ENCODE results near the gene PHF11.
"Not testable (repeated sequence)": the region's sequence is repeated elsewhere in the genome, so short reads cannot be mapped to it uniquely, and the experiment has no call there.

PHF11 gene

DNA sequence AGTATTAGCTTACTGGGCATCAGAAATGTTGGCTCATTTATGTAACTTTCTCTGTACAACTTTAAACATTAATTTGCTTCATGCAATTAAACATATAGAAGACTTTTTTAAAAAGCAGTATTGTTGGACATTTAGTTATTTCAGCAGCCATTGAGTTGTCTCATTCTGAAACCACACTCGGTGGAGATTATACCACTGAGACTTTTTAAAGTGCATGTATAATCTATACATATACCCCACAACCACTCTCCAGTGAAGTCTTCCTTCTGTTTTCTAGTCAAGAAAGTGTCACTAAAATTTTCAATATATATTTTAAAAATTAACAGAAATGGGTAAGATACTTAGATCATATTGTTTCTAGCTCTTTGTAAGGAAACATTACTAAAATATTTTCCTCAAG, 36.2 kb upstream of the PHF11 start:
- Histone ChIP-seq H3K9me3 (ENCODE audit: control insufficient read depth, insufficient read depth, low read depth, low read length) (peaks cover 24% of the 10 kb centered on the region), H3K4me3 (ENCODE audit: low read depth, low read length) (no peak overlapping the region), H3K4me1 (ENCODE audit: control insufficient read depth, insufficient read depth, low read length) (no peaks in the 10 kb centered on the region), H3K27me3 (ENCODE audit: control insufficient read depth, insufficient read depth, low read length) (no peaks in the 10 kb centered on the region), H3K36me3 (ENCODE audit: control insufficient read depth, insufficient read depth, low read length) (peaks cover 35% of the 10 kb centered on the region), H3K9ac (ENCODE audit: low read length) (no peak overlapping the region), H3K27ac (ENCODE audit: low read depth, low read length) (no peak overlapping the region)

DNA sequence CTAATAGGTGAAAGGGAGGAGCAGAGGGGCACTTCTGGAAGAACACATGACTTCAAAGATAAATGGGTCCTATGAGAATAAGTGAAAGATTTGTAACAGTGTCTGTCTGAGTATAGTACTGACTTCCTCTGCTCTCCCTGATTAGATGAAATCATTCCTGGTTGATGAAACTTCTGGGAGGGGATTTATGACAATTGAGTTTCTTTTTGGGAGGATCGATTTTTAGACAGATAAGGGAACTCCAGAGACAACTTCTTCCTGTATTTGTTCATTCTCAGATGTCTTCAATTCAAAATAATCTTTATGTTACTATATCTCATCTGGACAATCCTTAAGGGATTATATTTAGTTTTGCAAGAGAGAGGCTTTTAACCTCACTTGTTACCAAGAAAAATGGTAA, 31.7 kb upstream of the PHF11 start:
- Histone ChIP-seq H3K4me3 (ENCODE audit: low read depth, low read length) (no peak overlapping the region), H3K9me3 (ENCODE audit: control insufficient read depth, insufficient read depth, low read depth, low read length) (peaks cover 24% of the 10 kb centered on the region), H3K9ac (ENCODE audit: low read length) (no peak overlapping the region), H3K27ac (ENCODE audit: low read depth, low read length) (no peak overlapping the region), H3K4me1 (ENCODE audit: control insufficient read depth, insufficient read depth, low read length) (no peaks in the 10 kb centered on the region), H3K27me3 (ENCODE audit: control insufficient read depth, insufficient read depth, low read length) (no peaks in the 10 kb centered on the region), H3K36me3 (ENCODE audit: control insufficient read depth, insufficient read depth, low read length) (peaks cover 35% of the 10 kb centered on the region)

DNA sequence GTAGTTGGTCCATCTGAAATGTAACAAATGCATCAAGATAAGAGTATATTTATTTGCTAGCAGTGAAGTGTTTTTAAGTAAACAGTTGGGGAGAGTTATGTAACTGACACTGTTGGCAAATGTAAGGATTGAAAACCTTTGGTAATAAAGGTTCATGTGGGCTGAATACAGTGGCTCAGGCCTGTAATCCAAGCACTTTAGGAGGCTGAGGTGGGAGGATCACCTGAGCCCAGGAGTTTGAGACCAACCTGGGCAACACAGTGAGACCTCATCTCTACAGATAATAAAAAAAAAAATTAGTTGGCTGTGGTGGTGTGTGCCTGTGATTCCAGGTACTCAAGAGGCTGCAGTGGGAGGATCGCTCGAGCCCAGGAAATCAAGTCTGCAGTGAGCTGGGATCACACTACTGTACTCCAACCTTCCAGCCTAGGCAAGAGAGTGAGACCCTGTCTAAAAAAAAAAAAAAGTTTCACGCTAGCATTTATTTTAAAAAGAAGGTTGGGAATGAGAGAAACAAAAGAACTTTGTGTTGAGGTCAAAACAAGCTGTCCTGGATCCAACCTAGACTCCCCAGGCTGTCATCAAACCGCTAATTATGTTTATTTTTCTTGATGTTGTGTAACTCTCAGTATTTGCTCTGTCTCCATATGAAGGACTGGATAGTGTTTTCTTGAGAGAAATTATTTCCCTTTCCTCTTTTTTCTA, 31.0 kb upstream of the PHF11 start:
- Histone ChIP-seq H3K9ac (ENCODE audit: low read length) (no peak overlapping the region), H3K9me3 (ENCODE audit: control insufficient read depth, insufficient read depth, low read depth, low read length) (peaks cover 24% of the 10 kb centered on the region), H3K36me3 (ENCODE audit: control insufficient read depth, insufficient read depth, low read length) (peaks cover 35% of the 10 kb centered on the region), H3K27me3 (ENCODE audit: control insufficient read depth, insufficient read depth, low read length) (no peaks in the 10 kb centered on the region), H3K4me3 (ENCODE audit: low read depth, low read length) (no peak overlapping the region), H3K4me1 (ENCODE audit: control insufficient read depth, insufficient read depth, low read length) (no peaks in the 10 kb centered on the region; the same call in 1 of the 2 replicates), H3K27ac (ENCODE audit: low read depth, low read length) (no peak overlapping the region)

- Histone ChIP-seq H3K27ac (ENCODE audit: low read depth, low read length) (no peak overlapping the region), H3K27me3 (ENCODE audit: control insufficient read depth, insufficient read depth, low read length) (no peaks in the 10 kb centered on the region), H3K4me3 (ENCODE audit: low read depth, low read length) (no peak overlapping the region), H3K9me3 (ENCODE audit: control insufficient read depth, insufficient read depth, low read depth, low read length) (peaks cover 24% of the 10 kb centered on the region), H3K36me3 (ENCODE audit: control insufficient read depth, insufficient read depth, low read length) (peaks cover 28% of the 10 kb centered on the region), H3K4me1 (ENCODE audit: control insufficient read depth, insufficient read depth, low read length) (no peaks in the 10 kb centered on the region; the same call in 1 of the 2 replicates), H3K9ac (ENCODE audit: low read length) (no peak overlapping the region)
These were observed 29.4 kb upstream of the PHF11 start for GRCh38 chr13:49466292-49466838.

- Histone ChIP-seq H3K4me1 (ENCODE audit: control insufficient read depth, insufficient read depth, low read length) (no peaks in the 10 kb centered on the region; the same call in 1 of the 2 replicates), H3K9me3 (ENCODE audit: control insufficient read depth, insufficient read depth, low read depth, low read length) (no peaks in the 10 kb centered on the region; the same call in 1 of the 2 replicates), H3K27me3 (ENCODE audit: control insufficient read depth, insufficient read depth, low read length) (no peaks in the 10 kb centered on the region), H3K27ac (ENCODE audit: low read depth, low read length) (no peak overlapping the region), H3K36me3 (ENCODE audit: control insufficient read depth, insufficient read depth, low read length) (peaks cover 15% of the 10 kb centered on the region), H3K9ac (ENCODE audit: low read length) (no peak overlapping the region), H3K4me3 (ENCODE audit: low read depth, low read length) (no peak overlapping the region)
These were observed 23.6 kb upstream of the PHF11 start for GRCh38 chr13:49472186-49472585.

- H3K9ac ChIP-seq (ENCODE audit: low read length) = no peak overlapping the region
- no peaks in the 10 kb centered on the region; the same call in 1 of the 2 replicates for H3K9me3 ChIP-seq (ENCODE audit: control insufficient read depth, insufficient read depth, low read depth, low read length)
- H3K27me3 ChIP-seq (ENCODE audit: control insufficient read depth, insufficient read depth, low read length) = no peaks in the 10 kb centered on the region
- H3K27ac ChIP-seq (ENCODE audit: low read depth, low read length) = no peak overlapping the region
- H3K36me3 ChIP-seq (ENCODE audit: control insufficient read depth, insufficient read depth, low read length) = peaks cover 20% of the 10 kb centered on the region
- no peak overlapping the region for H3K4me3 ChIP-seq (ENCODE audit: low read depth, low read length)
- no peaks in the 10 kb centered on the region for H3K4me1 ChIP-seq (ENCODE audit: control insufficient read depth, insufficient read depth, low read length)
These were observed 19.2 kb upstream of the PHF11 start for GRCh38 chr13:49476529-49476928.

GRCh38 chr13:49481788-49482187, 14.0 kb upstream of the PHF11 start:
- Histone ChIP-seq H3K27ac (ENCODE audit: low read depth, low read length) (no peak overlapping the region), H3K9ac (ENCODE audit: low read length) (no peak overlapping the region), H3K27me3 (ENCODE audit: control insufficient read depth, insufficient read depth, low read length) (no peaks in the 10 kb centered on the region), H3K9me3 (ENCODE audit: control insufficient read depth, insufficient read depth, low read depth, low read length) (no peaks in the 10 kb centered on the region), H3K36me3 (ENCODE audit: control insufficient read depth, insufficient read depth, low read length) (peaks cover 9% of the 10 kb centered on the region), H3K4me3 (ENCODE audit: low read depth, low read length) (no peak overlapping the region), H3K4me1 (ENCODE audit: control insufficient read depth, insufficient read depth, low read length) (no peaks in the 10 kb centered on the region)

GRCh38 chr13:49488563-49488962, 7.2 kb upstream of the PHF11 start:
- H3K27ac ChIP-seq (ENCODE audit: low read depth, low read length) = no peak overlapping the region
- no peaks in the 10 kb centered on the region for H3K9me3 ChIP-seq (ENCODE audit: control insufficient read depth, insufficient read depth, low read depth, low read length)
- H3K4me3 ChIP-seq (ENCODE audit: low read depth, low read length) = no peak overlapping the region
- H3K4me1 ChIP-seq (ENCODE audit: control insufficient read depth, insufficient read depth, low read length) = no peaks in the 10 kb centered on the region
- H3K9ac ChIP-seq (ENCODE audit: low read length) = no peak overlapping the region
- H3K36me3 ChIP-seq (ENCODE audit: control insufficient read depth, insufficient read depth, low read length) = no peaks in the 10 kb centered on the region; the same call in 1 of the 2 replicates
- H3K27me3 ChIP-seq (ENCODE audit: control insufficient read depth, insufficient read depth, low read length) = no peaks in the 10 kb centered on the region

GRCh38 chr13:49494645-49495044, 1.1 kb upstream of the PHF11 start:
- Histone ChIP-seq H3K4me3 (ENCODE audit: low read depth, low read length) (peak overlapping the region; percentile 65), H3K9ac (ENCODE audit: low read length) (no peak overlapping the region), H3K36me3 (ENCODE audit: control insufficient read depth, insufficient read depth, low read length) (no peaks in the 10 kb centered on the region), H3K27me3 (ENCODE audit: control insufficient read depth, insufficient read depth, low read length) (no peaks in the 10 kb centered on the region), H3K9me3 (ENCODE audit: control insufficient read depth, insufficient read depth, low read depth, low read length) (no peaks in the 10 kb centered on the region), H3K27ac (ENCODE audit: low read depth, low read length) (no peak overlapping the region), H3K4me1 (ENCODE audit: control insufficient read depth, insufficient read depth, low read length) (peaks cover 3% of the 10 kb centered on the region; the same call in 1 of the 2 replicates)

GRCh38 chr13:49496837-49497236, 1.1 kb downstream of the PHF11 start:
- not testable (repeated sequence) for H3K27me3 ChIP-seq (ENCODE audit: control insufficient read depth, insufficient read depth, low read length); H3K27ac ChIP-seq (ENCODE audit: low read depth, low read length); H3K36me3 ChIP-seq (ENCODE audit: control insufficient read depth, insufficient read depth, low read length); H3K9me3 ChIP-seq (ENCODE audit: control insufficient read depth, insufficient read depth, low read depth, low read length); H3K4me1 ChIP-seq (ENCODE audit: control insufficient read depth, insufficient read depth, low read length); H3K9ac ChIP-seq (ENCODE audit: low read length)
- peak overlapping the region; percentile 65; the same call in 1 of the 2 replicates for H3K4me3 ChIP-seq (ENCODE audit: low read depth, low read length)

DNA sequence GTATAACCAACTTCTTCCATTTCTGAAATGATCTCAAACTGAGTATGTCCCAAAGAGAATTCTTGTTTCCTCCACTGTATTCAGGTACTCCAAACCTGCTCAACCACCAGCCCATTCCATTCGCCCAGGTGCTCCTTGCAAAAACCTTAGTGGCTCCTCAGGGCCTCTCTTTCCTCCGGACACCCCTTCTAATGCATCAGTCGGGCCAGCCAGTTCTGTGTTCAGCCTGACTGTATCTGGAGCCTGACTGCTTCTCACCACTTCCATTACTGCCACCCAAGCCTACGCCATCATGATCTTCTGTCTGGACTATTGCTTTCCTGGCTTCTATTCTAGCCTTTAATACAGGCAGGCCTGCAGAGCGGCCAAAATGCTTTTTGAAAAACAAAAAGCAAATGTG, 1.5 kb downstream of the PHF11 start:
- Histone ChIP-seq H3K4me3 (ENCODE audit: low read depth, low read length) (no peak overlapping the region), H3K36me3 (ENCODE audit: control insufficient read depth, insufficient read depth, low read length) (no peaks in the 10 kb centered on the region), H3K27me3 (ENCODE audit: control insufficient read depth, insufficient read depth, low read length) (no peaks in the 10 kb centered on the region), H3K27ac (ENCODE audit: low read depth, low read length) (no peak overlapping the region), H3K4me1 (ENCODE audit: control insufficient read depth, insufficient read depth, low read length) (peaks cover 3% of the 10 kb centered on the region; the same call in 1 of the 2 replicates), H3K9ac (ENCODE audit: low read length) (no peak overlapping the region), H3K9me3 (ENCODE audit: control insufficient read depth, insufficient read depth, low read depth, low read length) (no peaks in the 10 kb centered on the region)

All from HUES6 (cell line).